ENCODE data around the gene TPP2. TPM values are rescaled to one million over a fixed set of nuclear protein-coding genes. Genes with fewer than 3 reads are reported as not detected.

The TPP2 gene
- polyA plus RNA-seq, 5 donors: 38.7 to 80.0 (median 72.9) TPM

GRCh38 chr13:102591988-102592781 lies 4.6 kb upstream of the TPP2 start:
- DNase-seq: peak; percentile 45 to 50

GRCh38 chr13:102593466-102593865 lies 3.3 kb upstream of the TPP2 start:
- no peak for DNase-seq

- DNase-seq: peak; percentile 27 to 31
Observed at GRCh38 chr13:102597029-102597961, 509 bp downstream of the TPP2 start.

DNA sequence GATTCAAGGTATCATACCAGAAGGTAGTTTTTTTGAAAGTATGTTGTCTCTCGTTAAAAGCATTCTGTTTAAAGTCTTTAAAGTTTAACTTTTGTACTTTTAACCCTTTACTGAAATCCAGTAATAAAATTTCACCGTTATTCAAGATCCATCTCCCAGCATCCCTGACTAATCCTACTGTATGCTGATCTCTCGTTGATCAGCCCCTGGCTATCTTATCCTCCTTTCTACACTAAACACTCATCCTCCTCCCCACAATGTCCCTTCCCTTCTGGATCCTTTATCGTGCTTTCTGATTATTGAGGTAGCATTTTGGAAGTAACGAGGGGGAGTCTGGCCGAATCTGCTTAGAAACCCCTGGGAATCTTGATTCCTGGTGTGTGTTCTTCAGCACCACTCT lies 1.3 kb downstream of the TPP2 start:
- no peak for DNase-seq

DNA sequence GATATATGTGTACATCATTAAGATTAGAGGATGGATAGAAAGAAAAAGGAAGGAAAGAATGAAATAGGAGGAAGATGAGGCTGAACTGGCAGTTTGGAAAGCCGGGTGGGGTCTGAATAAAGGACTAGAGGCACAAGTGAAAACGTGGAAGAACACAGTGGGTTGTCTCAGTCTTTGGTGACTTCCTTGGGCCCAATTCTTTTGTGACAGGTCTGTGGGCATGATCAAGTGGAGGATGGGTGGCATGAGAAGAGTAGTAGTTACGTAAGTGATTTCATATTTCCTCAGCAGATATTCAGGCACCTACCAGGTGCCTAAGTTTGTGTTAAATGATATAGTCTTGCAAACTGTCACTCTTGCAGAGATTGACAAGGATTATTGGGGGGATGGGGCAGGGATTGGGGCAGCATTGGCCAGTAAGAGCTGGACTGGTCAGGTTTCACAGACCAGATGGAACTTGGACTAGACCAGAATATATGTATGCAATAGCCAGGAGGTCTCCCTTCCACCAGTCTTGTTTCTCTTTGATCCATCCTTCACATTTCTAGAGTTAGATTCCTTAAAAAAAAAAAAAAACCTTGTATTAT lies 2.7 kb downstream of the TPP2 start:
- DNase-seq: no peak

- no peak for DNase-seq
Observed at GRCh38 chr13:102606537-102607309, 9.9 kb downstream of the TPP2 start.

GRCh38 chr13:102608974-102609373 lies 12.2 kb downstream of the TPP2 start:
- DNase-seq: no peak

GRCh38 chr13:102609696-102610095 lies 12.9 kb downstream of the TPP2 start:
- DNase-seq: no peak

DNA sequence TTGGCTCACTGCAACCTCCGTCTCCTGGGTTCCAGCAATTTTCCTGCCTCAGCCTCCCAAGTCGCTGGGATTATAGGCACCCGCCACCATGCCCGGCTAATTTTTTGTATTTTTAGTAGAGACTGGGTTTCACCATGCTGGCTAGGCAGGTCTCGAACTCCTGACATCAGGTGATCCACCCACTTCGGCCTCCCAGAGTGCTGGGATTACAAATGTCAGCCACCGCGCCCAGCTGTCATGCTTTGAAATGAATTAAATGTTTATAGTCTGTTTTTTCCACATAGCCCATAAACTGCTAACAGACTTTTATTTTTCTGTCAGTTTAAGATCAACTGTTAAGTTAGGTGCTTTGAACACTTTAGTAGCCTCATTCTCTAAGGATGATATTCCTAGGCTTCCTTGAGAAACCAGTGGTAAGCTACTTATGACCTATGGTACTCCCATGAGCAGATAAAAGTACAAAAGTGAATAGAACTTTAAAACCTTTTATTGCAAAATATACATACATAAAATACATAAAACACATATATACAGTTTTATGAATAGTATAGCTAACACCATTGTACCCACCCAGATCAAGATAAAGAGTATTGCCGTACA lies 13.6 kb downstream of the TPP2 start:
- DNase-seq: no peak

DNA sequence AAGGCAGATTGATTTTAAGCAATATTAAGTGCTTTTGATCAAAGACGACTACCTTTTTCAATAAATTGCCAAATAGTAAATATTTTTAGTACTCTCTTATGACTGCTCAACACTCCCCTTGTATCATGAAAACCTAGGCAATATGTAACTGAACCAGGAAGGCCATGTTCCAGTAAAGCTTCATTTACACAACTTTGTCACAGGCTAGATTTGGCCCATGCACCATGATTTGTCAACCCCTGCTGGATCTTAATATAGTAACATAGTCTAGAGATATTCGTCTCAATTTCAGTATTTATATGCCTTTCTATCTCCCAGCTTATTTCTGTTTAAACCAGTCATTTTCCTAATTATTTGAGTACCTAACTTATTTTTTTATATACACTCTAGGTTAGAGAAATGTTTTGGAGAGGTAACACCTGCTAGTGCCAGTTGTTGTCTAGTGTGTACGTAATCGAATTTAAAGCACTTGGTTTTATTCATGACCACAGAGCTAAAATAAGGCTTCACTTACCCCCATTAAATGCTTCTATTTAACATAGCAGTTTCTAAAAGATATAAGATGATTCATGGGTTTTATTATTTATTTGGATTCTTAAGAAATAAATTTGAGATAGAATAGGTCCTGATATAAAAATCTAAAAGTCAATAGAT lies 21.0 kb downstream of the TPP2 start:
- DNase-seq: no peak

DNA sequence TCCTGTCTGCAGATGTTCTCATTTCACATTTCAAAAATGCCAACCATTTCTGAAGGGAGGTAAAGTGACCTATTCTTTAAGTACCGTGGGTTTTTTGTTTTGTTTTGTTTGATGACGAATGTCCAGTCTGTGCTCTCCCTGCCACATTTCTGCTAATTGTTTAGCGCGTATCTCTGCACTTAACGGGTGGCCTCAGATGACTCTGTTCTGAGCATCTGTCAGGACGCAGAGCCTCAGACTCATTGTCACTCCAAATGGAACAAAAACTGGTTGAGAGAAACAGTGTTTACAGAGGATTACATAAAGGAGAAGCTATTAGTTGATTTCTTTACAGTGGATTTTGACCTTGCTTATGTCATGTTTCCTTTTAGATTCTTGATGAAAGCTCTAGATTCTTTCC lies 23.7 kb downstream of the TPP2 start:
- no peak for DNase-seq

GRCh38 chr13:102626928-102627327 lies 30.1 kb downstream of the TPP2 start:
- no peak for DNase-seq

DNA sequence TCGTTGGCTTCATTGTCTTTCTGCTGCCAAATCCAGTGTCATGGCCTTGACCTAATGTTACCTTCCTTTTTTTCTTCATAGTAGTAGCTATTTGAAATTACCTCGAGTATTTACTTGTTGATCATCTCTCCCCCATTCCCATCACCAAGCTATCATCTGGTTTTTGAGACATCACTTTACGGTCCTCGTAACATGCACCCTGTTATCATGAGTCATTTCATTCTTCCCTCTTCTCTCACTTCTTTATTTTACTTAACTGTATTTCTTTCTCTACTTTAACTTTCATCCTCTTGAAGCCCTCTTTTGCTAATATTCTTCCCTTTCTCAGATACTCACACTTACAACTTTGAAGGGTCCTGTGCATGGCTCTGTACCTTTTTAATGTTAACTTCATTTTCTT lies 31.8 kb downstream of the TPP2 start:
- no peak for DNase-seq

DNA sequence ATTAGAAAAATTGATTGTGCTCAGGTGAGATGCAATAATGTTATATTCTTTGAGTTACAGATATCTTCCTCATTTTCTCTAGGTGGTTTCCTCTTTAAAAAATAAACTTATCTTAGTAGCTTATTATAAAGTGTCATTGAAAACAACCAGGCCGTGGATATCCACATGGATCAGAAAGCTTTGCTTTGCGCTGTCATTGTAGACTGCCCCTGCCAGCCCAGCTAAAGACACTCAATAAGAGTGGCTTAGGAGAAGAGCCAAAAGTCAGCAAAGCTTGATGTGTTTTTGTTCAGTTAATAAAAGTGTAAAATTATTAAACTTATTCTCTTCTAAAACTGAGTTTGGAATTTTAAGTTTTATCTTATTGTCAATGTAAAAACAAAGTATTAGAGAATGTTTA lies 34.4 kb downstream of the TPP2 start:
- DNase-seq: no peak

DNA sequence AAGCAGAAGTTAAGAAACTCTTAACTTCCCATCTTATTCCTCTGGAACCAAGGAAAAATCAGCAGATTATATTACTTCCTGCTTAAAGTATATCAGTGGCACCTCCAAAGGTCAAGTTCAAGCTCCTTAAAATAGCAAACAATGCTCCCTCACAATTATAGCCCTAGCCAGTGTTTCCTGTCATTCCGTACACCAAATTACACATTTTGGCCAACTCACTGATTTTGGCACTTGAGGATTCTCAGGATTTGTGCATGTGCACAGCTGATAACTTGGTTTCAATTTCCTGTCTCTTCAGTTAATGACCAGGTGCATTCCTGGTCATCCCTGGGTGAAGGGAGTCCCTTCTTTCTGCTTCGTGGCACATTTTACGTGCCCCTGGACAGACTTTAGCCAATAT lies 42.0 kb downstream of the TPP2 start:
- DNase-seq: no peak

DNA sequence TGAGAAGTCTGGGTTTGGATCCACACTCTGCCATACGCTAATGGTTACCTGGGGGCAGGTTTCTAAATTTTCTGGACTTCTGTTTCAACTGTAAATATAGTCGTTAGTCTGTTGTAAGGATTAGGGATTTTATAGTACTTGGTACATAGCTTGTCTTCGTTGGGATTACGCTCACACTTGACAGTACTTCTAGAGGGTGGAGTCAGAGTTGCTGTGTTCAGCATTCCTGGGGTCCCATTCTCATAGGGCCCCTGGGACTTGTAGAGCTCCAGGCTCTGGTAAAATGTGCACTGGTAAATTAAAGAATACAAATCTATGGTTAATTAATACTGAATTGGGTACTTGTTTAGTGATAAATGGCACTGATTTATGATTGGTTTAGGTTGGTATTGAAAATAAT lies 45.2 kb downstream of the TPP2 start:
- no peak for DNase-seq

DNA sequence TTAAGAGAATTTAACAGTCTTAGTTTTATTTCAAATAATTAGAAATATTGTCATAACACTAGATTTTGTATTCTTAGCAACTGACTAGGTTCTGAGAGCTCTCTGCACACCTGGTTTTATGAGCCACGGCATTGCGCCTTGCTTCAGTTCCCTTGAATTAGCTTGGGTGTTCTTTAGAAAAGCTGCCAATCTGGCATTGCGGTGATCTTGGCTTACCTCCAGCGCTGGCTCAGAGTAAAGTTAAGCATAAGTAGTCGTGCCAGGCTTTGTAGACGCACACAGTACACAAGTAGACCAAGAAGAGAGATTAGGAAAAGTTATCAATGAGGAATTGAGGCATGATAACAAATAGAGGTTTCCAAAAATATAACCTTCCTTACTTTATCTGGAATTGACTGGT lies 45.7 kb downstream of the TPP2 start:
- peak; percentile 9 to 11 for DNase-seq

DNA sequence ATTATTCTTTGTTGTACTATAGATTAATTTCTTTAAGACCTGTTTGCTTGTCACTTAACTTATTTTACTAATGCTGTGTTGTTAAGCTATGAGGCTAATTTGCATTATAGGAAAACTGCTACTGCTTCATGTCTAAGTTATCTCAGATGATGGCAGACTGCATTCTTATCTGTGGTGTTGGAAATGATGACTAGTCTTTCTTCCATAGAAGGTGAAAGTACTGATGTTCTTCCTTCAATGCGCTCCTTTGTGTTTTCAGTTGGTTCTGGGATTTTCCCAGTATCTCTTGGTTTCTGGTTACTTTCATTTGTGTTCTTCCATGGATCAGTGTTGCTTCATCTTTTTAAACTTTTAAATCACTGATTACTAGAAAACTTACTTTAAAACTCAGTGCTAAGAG lies 46.9 kb downstream of the TPP2 start:
- no peak for DNase-seq

DNA sequence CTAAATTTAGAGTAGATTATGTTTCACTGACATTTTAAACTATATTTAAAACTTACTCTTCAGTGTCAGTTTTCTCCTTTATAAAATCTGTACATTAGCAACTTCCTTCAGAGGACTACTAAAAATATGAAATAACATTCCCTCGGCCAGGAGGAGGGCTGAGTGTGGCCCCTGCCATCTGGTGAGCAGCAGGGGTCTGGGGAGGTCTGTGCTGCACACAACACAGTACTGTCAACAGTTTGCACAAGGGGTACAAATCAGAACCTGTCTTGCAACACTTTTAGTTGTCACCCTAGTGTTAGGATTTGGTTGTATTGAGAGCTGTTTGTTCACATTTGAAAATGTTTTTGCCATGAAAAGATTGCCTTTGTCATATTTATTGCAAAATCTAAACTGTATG lies 48.9 kb downstream of the TPP2 start:
- no peak for DNase-seq

DNA sequence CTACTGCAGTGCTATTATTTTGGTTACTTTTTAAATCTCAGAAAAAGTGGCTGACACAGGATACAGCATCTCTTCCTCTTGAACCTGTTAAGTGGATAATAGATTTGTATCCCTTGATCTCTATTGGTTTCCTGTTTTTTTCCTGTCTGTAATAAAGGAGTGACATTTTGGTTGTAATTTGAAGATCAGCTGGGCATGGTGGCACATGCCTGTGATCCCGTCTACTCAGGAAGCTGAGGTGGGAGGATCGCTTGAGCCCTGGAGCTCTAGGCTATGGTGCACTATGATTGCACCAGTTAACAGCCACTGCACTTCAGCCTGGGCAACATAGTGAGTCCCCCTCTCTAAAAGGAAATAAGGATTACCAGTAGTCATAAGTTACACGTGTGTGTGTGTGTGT lies 51.3 kb downstream of the TPP2 start:
- no peak for DNase-seq

DNA sequence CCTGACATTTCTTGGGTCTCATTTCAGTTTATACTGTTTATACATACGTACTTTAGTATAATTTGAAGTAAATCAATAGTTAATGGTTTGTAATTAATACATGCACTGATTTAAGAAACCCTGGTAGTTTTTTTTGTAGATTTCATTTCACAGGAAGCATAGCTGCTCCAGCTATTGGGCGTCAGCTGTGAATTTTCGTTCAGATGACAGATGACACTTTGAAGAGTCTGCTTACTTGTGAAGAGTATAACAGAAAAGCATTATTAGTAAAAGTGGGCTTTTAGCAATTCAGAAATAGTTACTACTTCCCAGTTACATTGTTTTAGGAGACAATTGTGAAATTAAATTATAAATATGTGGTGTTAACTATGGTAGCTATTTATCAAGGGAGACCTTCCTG lies 53.7 kb downstream of the TPP2 start:
- no peak for DNase-seq
